Mucosa of descending colon (tissue), 3 donors: ENCODE measurements around the gene PSMD13. TPM values are rescaled to one million over a fixed set of nuclear protein-coding genes. Genes with fewer than 3 reads are reported as not detected.
"Not testable (repeated sequence)": the region's sequence is repeated elsewhere in the genome, so short reads cannot be mapped to it uniquely, and the experiment has no call there.

ENCODE experiments used
- ATAC-seq: fragments of 200-7000 bp; cut with Tn5 transposase; one replicate; pipeline ENCODE4 v1.9.1; 2020; ENCODE audit warnings: mild to moderate bottlenecking, moderate library complexity
- DNase-seq, 3 donors: peaks; one replicate each; pipeline ENCODE4 v3.0.0-alpha.2; 2020
- H3K36me3 ChIP-seq: fragments of 200-600 bp; one replicate; pipeline ENCODE4 v1.8.0; 2021; ENCODE audit warnings: low read depth, mild to moderate bottlenecking
- H3K4me1 ChIP-seq: fragments of 200-600 bp; one replicate; pipeline ENCODE4 v1.8.0; 2021; ENCODE audit warnings: low read depth, mild to moderate bottlenecking
- H3K4me3 ChIP-seq: fragments of 200-600 bp; one replicate; pipeline ENCODE4 v1.8.0; 2021; ENCODE audit warnings: mild to moderate bottlenecking
- H3K9me3 ChIP-seq: fragments of 200-600 bp; one replicate; pipeline ENCODE4 v1.8.0; 2021; ENCODE audit warnings: mild to moderate bottlenecking
- CTCF ChIP-seq: fragments of 200-600 bp; IDR thresholded peaks from one replicate; pipeline ENCODE4 v1.8.0; 2022; ENCODE audit warnings: antibody characterized with exemption, mild to moderate bottlenecking
- intact Hi-C, 2 donors: fragments of 100-400 bp; cut with DNase I in 1 of 2; cut with micrococcal nuclease in 1 of 2; formaldehyde crosslinking; loops; one replicate each; pipeline versions ENCODE4 v1.11.0 to v1.11.1; 2022; cut with DNase I, micrococcal nuclease
- total RNA-seq, 3 donors: library from RNA; stranded (reverse); fragmentation: NEBNext Ultra II Directional in 2 of 3; extraction: Animal tissue kit (Norgen Biotek cat#: 25700) in 2 of 3; gene quantifications; one replicate each; pipeline versions ENCODE4 v1.2.1 to v1.2.4, GENCODE V29; 2021 to 2023
- donor health status: DM: no; HTN: no; CAD: no; lungs with moderate emphysema.
- donor health status: DM: no; HTN: no; CAD: no.
- donor health status: DM: no; HTN: yes; CAD: no.

PSMD13 gene
- total RNA-seq, 3 donors from 2014 or later: 92.6 to 110 (median 96.4) TPM

DNA sequence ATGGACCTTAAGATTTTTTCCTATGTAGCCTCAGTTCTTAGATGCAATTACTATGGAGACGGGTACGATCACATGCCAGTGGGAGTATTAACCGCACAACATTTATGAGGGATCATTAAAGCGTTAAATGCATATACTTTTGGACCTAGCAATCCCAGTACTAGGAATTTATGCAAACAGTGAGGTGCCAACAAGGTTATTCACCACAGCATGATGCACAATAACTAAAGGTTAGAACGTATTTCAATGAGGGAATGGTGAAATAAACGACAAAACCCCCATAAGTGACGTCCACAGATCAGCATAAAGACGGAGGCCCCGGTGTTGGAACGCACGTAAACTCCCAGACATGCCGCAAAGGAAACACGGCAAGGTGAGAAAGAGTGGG lies 1.2 kb upstream of the PSMD13 start:
- H3K9me3 ChIP-seq: no peaks in the 10 kb centered on the region
- H3K4me3 ChIP-seq: peak overlapping the region; percentile 80
- no peak for TF ChIP-seq CTCF
- no peak for DNase-seq
- H3K36me3 ChIP-seq: no peaks in the 10 kb centered on the region
- H3K4me1 ChIP-seq: peaks cover 18% of the 10 kb centered on the region
- intact Hi-C loops: no loop called here
- peak; percentile 23 for ATAC-seq

- TF ChIP-seq CTCF: no peak
- DNase-seq (peak; percentile 91 to 93 (median 91)), ATAC-seq (peak; percentile 96)
- Histone ChIP-seq H3K4me3 (peak within 1 kb of the TSS; percentile 89), H3K36me3 (no peaks in the 10 kb centered on the region), H3K9me3 (no peaks in the 10 kb centered on the region), H3K4me1 (peaks cover 18% of the 10 kb centered on the region)
- intact Hi-C loops: no loop called here
Observed at GRCh38 chr11:235997-236773, 591 bp upstream of the PSMD13 start, which contains the start of gene SIRT3. Gene SIRT3 (minus strand): TSS chr11:236342. CDS start chr11:236328, 14 bp downstream.

GRCh38 chr11:238346-238745 lies 1.6 kb downstream of the PSMD13 start:
- H3K4me3 ChIP-seq, H3K36me3 ChIP-seq, DNase-seq, intact Hi-C loops, ATAC-seq, H3K9me3 ChIP-seq: not testable (repeated sequence)
- H3K4me1 ChIP-seq: peaks cover 18% of the 10 kb centered on the region

DNA sequence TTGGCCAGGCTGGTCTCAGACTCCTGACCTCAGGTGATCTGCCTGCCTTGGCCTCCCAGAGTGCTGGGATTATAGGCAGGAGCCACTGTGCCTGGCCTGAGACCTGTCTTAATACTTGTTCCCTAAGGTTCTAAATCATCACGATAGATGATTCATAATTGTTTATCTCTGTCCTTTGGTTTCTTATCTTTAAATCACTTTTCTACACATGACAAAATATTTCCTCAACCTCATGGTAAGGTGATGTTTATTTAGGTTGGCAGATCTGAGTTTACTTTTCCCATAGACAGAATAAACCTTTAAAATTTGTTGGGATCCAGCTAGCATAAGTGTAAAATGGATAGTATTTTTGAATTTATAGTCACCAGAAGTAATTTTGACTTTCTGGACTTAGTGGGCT lies 3.5 kb downstream of the PSMD13 start:
- H3K36me3 ChIP-seq: peaks cover 9% of the 10 kb centered on the region
- H3K4me1 ChIP-seq: peaks cover 13% of the 10 kb centered on the region
- H3K9me3 ChIP-seq: no peaks in the 10 kb centered on the region
- DNase-seq (no peak), ATAC-seq (no peak)
- no peak overlapping the region for H3K4me3 ChIP-seq
- TF ChIP-seq CTCF: no peak
- intact Hi-C loops: no loop called here

DNA sequence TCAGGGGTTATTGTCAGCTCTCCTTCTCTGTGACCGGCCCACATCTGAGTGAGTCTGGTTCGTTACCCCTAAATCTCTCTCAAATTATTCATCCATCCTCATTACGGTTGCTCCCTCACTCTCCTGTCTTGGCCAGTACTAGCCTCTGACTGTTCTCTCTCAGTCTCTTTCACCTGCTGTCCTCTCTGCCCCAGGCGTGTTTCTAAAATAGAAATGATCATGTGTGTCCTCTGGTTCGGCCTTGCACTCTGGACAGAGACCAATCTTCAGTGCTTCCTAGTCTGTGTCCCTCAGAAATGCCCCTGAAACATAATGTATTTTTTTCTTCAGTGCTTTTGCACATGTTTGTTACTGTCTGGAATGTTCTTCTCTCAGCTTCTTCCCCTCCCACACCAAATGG lies 4.9 kb downstream of the PSMD13 start:
- DNase-seq (no peak), ATAC-seq (no peak)
- H3K36me3 ChIP-seq: peaks cover 9% of the 10 kb centered on the region
- intact Hi-C loops: no loop called here
- no peaks in the 10 kb centered on the region for H3K9me3 ChIP-seq
- no peak for TF ChIP-seq CTCF
- H3K4me1 ChIP-seq: peaks cover 10% of the 10 kb centered on the region
- no peak overlapping the region for H3K4me3 ChIP-seq

DNA sequence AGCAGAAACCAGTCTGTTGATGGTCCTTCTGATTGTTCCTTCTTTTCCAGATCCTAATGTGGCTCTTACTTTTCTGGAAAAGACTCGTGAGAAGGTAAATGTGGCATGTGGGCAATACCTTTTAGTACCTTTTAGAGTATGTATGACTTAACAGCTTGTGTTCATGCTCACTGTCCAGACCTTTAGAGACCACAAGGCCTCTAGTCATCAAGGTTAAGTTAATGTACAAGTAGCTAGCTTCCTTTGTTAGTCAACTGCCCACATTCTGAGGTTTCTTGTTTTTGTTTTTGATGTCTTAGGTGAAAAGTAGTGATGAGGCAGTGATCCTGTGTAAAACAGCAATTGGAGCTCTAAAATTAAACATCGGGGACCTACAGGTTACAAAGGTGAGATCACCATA lies 7.6 kb downstream of the PSMD13 start:
- Histone ChIP-seq H3K4me1 (no peaks in the 10 kb centered on the region), H3K36me3 (peaks cover 24% of the 10 kb centered on the region), H3K9me3 (no peaks in the 10 kb centered on the region), H3K4me3 (no peak overlapping the region)
- intact Hi-C loops: no loop called here
- ATAC-seq (no peak), DNase-seq (no peak)
- TF ChIP-seq CTCF: no peak
